Ramos (cell line): Measurements from ENCODE around the gene CLCN6.

Experiments used
- in situ Hi-C: fragments of 300-500 bp; cut with MboI; formaldehyde crosslinking; loops from one replicate; pipeline ENCODE4 v1.14.3; 2022; ENCODE audit warnings: low sequenced_read_pairs; ENCODE audit not compliant: unreplicated experiment

Gene CLCN6

DNA sequence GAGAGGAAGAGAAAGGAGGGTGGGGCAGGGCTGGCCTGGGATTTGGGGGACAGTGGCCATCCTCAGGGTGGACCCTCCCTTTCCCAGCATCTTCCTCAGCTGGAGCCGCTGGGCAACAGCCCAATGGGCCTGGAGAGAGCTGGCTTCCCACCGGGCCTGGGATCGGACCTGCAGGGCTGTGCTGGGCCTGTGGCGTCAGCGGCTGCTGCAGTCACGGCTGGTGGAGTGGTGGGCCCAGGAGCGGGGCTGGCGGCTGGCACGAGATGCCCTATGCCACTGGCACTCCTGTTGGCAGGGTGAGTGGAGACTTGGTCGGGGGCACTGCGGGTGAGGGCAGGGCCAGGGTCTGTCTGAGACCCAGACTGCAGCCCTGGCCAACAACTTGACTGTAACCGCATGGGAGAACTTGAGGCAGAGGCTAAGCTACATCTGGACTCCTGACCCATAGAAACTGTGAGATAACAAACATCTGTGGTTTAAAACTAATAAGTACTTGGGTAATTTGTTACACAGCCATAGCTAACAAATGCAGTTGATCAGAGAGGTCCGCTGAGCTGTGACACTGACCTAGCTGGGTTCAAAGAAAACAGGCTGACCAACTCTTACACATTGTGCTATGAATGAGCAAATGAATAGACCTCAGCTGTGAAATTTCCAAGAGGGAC lies 26.1 kb upstream of the CLCN6 start:
- in situ Hi-C loops, result no loop called here

DNA sequence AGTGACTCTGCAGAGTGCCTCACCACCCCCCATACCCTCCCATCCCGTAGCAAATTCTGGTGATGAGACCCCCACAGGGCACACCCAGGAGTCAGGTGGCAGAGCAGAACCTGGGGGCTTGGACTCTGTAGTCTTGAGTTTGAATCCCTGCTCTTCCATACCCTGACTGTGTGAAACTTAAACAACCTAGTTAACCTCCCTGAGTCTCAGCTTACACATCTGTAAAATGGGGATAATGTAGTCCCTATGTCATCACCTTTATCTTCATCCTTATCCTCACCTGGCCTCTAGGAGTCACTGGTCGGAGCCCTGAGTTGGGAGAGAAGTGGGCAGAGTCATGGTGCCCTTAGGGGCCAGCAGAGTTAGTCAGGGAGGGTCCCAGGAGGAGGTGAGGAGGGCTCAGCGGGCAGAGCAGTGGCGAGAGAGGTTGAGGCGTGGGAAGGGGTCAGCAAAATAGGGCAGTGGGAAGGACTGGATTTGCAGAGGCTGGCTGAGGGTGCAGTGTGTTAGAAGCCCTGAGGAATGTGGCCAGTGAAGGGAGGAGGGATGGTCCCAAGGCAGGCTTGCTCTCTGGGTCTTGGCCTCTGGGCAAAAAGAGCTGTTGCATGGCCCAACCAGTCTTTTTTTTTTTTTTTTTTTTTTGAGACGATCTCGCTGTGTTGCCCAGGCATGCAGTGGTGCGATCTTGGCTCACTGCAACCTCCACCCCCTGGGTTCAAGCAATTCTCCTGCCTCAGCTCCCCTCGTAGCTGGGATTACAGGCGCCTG lies 25.4 kb upstream of the CLCN6 start:
- in situ Hi-C loops, result no loop called here

DNA sequence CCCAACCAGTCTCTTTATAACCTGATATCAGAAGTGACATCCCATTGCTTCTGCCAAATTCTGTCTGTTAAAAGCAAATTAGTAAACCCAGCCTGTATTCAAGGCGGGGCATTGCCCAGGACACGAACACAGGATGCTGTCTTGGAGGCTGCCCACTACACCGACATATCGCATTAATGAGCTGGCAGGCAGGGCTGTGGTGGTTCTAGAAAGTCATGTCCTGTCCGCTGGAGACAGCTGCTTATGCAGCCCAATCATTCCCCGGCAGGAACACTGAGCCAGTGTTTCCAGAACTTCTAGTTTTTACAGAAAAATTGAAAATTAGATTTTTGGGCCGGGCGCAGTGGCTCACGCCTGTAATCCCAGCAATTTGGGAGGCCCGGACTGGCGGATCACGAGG lies 24.7 kb upstream of the CLCN6 start:
- in situ Hi-C loops, result no loop called here

DNA sequence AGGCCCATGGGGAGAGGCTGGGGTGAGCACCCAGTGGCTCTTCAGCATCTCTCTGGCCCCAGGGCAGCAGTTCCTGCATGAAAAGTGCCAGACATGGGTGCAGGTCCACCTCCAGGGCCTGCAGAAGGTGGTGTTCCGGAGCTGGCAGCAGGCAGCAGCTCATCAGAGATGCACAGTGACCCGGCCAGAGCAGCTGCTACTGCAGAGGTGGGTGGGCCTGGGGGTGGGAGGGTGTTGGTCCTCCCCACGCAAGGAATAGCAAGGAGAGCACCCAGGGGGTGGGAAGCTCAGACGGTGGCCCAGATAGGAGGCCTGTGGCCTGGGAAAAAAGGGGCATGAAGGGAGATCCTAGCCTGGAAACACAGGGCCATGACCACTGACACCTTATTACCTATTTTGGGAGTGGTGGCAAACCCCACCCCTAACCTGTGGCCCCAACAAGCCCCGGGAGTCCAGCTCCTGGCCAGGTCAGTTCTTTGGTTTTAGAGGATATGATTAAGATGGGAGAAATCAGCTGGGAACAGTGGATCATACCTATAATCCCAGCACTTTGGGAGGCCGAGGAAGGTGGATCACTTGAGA lies 23.8 kb upstream of the CLCN6 start:
- in situ Hi-C loops, result no loop called here

DNA sequence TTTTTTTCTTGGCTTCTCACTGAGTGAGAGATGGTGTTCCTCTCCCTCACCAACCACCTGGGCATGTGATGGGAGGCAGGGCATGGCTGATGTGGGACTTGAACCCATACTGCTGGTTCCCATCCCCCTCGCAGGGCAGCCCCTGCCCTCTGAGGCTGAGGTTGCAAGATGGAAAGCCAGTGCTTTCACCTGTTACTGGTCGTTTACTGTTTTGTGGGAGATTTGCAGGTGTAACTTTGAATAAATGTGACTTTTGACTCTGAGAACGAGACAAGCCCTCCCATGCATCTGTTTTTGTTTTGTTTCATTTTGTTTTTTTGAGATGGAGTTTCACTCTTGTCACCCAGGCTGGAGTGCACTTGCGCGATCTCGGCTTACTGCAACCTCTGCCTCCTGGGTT lies 22.4 kb upstream of the CLCN6 start:
- in situ Hi-C loops, result no loop called here

DNA sequence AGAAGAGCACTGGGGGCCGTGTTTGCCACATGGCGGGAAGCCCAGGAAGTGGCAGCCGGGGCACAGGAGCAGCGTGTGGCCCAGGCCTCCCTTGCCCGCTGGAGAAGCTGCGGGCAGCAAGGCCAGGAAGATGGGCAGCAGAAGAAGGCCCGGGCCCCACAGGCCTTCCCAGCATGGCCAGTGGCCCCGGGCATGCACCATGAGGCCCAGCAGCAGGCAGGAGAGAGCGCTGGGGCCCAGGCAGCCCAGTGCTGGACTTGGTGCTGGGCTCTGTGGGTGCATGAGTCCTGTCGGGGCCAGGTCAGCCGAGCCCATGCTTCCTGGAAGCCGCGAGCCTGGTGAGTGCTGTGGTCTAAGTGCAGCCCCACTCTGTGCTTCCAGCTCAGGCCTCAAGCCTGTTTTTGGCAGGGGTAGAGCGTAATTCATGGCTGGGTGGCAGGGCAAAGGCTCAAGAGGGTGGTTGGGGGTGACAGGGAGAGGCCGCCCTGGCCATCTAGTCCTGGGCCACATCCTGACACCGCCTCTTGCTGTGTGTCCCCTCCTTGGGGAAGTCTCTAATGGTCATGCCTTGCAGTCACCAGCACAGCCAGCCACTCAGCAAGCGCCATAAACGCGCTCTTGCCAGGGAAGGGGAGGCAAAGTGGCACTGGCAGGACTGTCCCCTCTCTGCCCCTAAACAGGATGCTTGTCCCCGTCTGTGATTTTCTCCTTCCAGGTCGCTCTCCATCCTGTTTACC lies 21.6 kb upstream of the CLCN6 start:
- in situ Hi-C loops, result no loop called here

DNA sequence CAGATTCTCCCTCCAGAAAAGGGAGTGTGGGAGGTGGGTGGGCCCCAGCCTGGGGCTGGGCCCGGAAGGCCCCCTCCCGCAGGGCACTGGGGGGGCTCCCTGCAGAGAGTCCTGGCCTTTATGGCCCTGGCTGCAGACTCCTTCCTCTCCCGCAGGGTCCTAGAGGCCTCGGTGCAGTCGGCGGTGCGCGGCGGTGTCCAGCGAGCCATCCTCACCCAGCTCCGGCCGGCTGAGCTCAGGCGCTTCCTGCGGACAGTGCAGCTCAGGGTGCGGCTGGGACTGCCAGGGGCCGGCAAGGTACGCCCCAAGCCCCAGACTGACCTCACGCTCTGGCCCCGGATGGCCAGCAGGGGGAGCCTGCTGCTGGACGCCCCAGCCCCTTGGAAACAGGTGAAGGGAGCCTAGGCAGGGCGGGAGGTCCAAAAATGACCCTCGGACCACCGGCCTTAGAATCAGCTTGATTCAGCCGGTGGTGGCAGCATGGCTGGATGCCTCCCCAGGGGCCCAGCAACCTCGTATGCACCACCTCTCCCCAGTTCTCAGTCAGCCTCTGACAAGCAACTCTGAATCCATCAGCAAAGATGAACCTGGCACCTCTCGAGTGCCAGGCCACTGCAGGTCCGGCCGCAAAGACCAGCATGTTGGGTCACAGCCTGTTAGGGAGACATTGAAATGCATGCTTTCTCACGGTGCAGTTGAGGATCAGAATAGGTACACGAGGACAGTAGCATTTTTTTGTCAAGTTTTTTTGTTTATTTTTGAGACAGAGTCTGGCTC lies 20.8 kb upstream of the CLCN6 start:
- in situ Hi-C loops, result no loop called here

DNA sequence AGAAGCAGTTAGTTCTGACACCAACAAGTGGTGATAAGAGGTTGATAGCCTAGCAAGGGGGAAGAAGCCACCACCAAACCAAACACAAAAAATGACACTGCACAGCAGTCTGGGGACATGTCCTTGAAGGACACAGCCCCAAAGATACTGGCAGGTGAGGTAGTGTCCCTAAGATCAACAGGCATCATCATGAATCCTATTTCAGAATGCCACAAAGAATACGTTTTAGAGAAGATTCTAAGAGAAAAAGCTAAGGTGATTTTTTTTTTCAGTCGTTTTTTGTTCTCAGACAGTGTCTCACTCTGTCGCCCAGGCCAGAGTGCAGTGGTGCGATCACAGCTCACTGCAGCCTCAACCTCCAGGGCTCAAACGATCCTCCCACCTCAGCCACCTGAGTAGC lies 19.8 kb upstream of the CLCN6 start:
- in situ Hi-C loops, result no loop called here

DNA sequence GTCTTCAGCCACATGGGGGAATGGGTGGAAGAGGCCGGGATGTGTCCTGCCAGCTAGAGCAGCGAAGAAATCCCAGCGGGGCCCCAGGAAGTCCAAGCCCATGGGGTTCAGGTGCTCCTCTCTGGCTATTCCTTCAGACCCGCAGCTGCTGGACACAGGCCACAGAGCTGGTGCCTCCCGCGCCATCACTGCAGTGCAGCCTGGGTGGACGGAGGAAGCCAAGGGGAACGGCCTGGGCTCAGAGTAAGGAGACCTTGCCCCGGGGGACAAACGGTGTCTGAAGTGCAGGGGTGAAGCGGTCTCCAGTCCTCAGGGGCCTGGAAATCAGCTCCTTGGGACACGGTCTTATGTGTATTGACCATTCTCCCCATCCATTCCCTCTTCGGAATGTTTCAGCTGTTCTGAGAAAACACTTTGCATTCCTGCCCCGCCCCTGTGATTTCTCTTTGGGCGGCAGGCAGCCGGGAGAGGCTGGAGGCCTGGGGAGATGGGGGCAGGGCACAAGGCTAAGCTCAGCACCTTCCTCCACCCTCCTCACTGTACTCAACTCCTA lies 18.7 kb upstream of the CLCN6 start:
- in situ Hi-C loops, result no loop called here

DNA sequence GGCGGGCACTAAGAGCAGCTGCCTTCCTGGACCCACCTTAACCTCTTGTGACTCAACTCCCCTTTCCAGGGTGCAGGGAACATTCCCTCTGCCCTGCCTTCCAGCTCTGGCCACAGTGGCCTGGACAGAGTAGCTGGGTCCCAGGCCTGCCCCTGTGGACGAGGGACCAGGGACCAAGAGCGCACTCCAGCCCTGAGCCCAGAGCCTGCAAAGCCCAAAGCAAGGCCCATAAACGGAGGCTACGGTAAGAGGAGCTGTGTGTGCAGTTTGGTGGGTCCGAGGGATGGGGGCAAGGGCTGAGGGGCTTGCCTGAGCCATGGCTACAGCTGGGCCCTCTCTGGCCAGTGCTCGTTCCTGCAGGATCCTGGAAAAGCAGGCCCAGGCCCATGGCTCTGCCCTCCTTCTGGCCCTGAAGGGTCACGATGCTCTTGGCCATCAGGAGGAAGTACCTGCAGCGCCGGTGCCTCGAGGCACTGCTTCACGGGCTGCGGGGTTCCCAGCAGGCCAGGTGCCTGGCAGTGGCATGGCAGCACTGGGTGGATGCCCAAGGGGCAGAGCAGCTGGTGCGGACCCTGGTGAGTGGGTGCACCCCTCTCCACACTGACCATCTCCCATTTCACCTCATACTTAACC lies 18.1 kb upstream of the CLCN6 start:
- in situ Hi-C loops, result no loop called here

DNA sequence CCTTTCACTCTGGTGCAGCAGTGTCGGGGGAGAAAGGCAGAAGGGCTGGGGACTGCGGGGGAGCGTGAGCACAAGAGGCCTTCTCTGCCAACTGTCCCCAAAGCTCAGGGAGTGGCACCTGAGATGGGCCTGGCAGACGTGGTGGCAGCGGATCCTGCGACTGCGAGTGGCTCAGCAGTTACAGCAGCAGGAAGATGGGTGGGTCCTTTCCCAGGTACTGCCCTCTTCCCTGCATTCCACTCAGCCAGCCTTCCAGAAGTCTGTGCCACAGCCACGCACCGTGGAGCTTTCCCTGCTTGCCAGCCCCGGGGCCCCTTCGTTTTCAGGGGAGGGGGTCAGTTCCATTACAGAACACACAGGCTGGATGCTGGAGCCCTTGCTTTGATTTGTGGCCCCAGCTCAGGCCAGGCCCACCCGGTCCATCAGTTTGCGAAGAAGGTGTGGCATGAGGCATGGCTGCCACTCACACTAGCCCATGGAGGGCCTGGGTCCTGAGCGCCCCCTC lies 17.4 kb upstream of the CLCN6 start:
- in situ Hi-C loops, result no loop called here

DNA sequence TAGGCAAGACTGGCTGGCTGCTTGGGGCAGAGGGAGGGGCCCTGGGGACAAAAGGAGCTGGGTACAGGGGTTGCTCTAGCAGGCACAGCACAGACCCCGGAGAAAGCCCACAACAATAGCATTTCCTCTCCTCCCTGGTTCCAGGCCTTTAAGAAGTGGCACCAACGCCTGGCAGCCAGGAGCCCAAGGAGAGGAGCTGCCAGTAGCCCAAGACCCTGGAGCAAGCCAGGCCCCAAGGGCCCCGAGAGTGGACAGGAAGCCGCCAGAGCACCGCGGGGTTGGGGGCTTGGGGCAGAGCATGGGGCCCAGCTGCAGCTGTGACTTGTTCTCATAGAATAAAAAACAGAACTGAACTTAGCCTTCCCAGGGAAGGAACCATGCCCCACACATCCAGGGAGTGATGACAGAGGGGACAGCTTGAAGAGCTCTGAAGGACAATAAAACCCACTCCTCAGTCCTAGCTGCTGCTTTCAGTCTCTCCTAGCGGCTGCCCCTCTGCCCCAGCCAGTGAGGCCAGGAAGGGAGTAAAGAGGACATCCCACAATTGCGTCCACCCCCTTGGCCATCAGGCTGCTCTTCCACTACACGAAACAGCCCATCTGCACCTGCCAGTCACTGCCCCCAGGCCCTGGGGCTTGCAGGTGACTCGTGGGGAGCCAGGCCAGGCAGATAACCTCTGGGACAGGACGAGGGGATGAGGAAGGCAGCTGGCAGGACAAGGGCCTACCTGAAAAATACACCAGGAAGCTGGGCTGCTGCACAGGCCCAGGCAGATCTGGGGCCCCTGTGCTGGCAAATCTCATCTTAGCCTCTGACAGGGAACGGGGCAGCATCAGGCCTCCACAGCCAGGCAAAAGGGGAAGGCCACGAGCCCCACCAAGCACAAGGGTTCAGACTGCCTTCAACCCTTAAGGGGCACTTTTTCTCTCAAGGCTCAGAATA lies 16.6 kb upstream of the CLCN6 start:
- in situ Hi-C loops, result no loop called here

DNA sequence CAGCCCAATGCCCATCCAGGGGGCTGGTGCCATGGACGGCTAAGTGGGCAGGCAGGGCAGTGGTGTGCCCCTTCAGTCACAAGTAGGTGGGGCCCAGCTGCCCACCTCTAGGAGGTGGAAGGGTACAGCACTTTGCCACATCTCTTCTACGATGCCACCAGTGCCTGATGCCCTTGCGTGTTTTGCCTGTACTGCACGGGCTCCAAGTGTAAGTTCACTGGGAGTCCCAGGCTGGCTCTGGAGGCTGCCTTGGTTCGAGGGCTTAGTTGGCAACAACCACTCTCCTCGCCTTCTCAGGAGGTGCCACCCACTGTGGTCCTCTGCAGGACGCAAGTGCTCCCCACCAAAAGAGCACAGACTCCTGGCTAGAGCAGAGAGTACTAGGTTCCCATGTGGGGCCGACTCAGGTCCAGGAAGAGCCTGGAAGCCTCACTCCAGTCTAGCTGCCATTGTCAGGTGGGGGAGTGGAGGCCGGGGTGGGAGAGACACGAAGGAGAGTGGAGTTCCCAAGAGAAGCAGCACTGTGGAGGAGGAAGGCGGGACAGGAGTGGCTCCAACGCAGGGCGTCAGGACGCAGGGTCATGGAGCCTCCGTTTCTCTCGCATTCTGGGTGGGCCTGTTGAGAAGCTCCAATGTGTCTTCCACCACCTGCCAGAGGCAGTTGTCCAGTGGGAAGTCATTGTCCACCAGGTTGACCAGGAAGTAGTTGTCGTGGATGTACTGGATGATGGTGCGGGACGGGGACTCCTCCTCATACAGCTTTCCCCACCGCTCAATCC lies 15.7 kb upstream of the CLCN6 start:
- in situ Hi-C loops, result no loop called here

DNA sequence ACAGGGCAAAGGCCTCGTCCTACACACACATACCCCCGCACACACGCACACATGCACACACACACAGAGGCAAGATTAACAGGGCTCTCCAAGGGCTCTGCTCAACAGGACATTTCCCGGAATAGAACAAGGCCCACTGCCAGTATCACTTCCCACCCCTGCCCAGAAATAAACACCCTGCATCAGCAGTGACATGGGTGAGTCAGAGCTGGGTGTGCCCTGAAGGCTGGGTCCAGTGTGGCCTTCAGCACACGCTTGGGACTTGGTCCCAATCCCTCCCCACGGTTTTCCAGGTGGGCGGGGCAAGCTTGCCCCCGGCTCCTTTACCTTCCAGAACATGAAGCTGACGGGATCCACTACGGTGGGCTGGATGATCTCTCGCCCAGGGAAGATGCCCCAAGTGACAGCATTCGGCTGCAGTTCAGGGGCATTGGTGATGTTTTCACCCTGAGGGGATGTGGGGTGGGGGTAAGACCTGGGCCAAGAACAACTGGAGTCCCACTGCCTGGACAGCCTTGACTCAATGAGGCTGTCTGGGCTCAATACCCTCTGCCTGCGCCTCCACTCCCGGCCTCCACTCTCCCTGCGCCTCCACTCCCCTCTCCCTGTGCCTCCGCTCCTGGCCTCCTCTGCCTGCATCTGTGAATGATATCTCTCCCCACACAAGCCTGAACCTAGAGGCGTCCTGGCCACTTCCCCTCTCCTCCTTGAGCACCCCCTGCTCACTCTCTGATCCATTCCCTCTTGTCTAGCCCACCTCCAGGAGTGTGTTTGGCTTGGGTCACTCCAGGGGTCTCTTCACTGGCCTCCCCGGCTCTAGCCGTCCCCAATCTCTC lies 14.9 kb upstream of the CLCN6 start:
- in situ Hi-C loops, result no loop called here

DNA sequence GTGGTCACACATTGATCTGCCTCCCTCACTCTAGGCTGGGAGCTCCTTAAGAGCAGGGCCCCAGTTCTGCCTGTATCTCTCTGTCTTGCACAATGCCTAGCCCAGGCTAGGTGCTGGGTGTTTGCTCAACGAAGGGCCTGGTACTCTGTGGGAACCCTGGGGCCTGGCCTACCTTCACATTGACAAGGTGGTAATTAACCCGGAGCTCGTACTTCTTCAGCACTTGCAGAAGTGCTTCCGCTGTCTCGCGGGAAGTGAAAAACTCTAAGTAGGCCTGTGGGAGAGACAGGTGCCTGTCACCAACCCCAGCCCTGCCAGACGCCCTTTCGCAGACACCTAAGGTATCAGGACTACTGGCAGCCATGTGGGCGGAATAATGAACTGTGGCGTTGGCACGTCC lies 13.9 kb upstream of the CLCN6 start:
- in situ Hi-C loops, result no loop called here

DNA sequence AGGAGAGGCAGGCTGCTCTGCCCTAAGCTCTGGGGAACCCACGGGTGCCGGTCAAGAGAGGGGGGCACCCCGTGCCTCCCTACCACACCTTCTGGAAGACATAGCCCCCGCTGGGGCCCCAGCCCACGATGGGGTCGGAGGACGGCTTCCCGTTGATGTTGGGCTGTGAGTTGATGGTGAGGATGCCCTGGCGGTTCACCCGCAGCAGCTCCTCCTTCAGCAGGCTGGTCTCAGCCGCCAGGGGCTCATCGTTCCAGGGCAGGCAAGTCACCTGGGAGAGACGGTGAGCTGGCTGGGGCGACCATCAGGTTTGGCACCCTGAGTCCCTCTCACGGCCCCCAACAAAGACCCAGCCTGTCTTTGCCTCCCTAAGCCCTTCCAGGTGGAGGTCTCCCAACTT lies 12.2 kb upstream of the CLCN6 start:
- in situ Hi-C loops, result no loop called here
